GM19193 (cell line): ENCODE results near the gene FYCO1.

Experiments used
- POLR2A ChIP-seq: IDR thresholded peaks from 4 replicates; pipeline ENCODE4 v1.6.1; 2011; ENCODE audit not compliant: insufficient read depth, insufficient read length; ENCODE audit errors: extremely low read depth

The FYCO1 gene

GRCh38 chr3:46020766-46021510 is 25.3 kb upstream of the FYCO1 start:
- no peak for TF ChIP-seq POLR2A

DNA sequence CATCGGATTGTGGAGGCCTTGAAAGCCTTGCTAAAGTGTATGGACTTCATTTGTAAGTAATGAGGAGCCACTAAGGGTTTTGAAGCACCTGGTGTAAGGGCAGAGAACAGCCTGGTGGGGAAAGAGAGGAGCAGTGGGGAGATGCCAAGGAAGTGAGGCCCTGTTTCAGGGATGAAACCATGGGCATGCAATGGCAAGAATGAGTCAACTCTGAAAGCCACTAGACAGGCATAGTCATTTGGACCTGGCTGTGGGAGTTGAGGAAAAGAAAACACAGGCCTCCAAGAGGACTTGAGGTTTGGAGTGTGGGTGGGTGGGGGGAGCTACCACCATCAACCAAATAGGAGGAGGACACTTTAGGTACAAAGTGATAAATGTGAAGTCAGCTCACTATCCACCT is 24.1 kb upstream of the FYCO1 start:
- TF ChIP-seq POLR2A: no peak

GRCh38 chr3:46017720-46018119 is 22.1 kb upstream of the FYCO1 start:
- TF ChIP-seq POLR2A: no peak

DNA sequence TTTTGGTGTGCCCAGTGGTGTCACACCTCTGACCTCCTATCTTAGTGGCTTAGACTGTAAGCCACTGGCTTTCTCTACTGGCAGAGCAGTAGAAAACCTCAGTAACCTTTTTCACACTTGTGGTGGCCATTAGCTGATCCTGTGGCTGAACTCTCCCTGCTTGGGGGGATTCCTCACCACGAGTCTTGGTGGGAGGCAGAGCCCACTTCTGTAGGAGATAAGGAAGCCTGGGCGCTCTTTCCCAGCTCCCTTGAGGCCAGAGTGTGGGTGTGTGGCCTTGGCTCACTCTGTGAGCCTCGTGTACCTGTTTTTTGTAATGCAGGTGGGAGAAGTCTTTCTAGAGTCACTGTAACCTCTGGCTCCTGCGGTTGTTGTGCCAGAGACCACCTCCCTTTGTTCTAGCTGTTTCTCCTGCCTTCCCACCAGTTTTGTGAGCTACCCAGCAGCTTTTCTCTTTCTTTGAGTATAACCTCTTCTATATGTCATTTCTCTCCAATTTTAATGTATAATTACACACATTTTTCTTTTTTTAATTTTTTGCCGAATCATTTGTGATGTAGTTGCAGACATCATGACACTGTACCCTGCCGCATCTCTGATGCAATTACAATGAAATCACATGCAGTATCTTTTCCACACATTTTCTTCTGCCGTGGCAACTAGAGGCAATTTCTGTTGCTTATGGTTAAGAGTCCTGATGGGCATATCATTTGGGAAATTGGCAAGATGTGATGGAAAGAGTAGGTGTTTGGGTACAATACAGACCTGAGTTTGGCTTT is 17.9 kb upstream of the FYCO1 start:
- no peak for TF ChIP-seq POLR2A

- TF ChIP-seq POLR2A: no peak
These were observed 16.6 kb upstream of the FYCO1 start for GRCh38 chr3:46012246-46012645.

GRCh38 chr3:46010519-46011113 is 15.0 kb upstream of the FYCO1 start:
- no peak for TF ChIP-seq POLR2A

DNA sequence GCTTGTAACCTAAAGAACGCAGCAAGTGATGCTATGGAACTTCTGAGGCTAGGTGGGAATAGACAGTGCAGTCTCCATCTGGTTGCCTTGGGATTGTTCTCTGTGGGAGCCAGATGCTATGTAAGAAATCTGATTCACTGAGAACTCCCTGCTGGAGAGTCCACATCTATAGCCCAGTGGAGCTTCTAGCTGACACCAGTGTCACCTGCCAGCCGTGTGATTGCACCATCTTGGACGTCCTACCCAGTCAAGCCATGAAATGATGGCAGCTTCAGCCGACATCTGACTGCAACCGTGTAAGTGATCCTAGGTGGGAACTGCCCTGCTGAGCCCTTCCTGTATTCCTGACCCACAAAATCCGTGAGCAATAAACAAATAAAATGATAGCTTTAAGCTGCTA is 12.4 kb upstream of the FYCO1 start:
- no peak for TF ChIP-seq POLR2A

GRCh38 chr3:46007280-46007679 is 11.7 kb upstream of the FYCO1 start:
- no peak for TF ChIP-seq POLR2A

GRCh38 chr3:46006238-46007032 is 10.8 kb upstream of the FYCO1 start:
- TF ChIP-seq POLR2A: no peak

- TF ChIP-seq POLR2A: no peak
These were observed 5.6 kb upstream of the FYCO1 start for GRCh38 chr3:46001178-46001577.

DNA sequence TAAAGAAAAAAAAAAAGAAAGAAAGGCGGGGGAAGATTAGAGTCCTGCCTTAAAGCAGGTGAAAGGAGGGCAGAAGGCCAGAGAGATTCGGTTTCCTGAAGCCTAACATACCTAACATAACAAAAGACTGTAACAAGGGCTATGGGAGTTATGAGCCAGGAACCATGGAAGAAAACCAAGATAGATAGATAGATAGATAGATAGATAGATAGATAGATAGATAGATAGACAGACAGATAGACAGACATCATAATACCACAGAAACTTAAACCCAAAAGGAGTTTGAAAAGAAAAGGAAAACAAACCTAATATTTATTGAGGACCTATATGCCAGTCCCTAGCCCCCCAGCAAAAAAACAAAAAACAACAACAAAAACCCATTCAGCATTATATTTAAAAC is 2.3 kb upstream of the FYCO1 start:
- TF ChIP-seq POLR2A: no peak

DNA sequence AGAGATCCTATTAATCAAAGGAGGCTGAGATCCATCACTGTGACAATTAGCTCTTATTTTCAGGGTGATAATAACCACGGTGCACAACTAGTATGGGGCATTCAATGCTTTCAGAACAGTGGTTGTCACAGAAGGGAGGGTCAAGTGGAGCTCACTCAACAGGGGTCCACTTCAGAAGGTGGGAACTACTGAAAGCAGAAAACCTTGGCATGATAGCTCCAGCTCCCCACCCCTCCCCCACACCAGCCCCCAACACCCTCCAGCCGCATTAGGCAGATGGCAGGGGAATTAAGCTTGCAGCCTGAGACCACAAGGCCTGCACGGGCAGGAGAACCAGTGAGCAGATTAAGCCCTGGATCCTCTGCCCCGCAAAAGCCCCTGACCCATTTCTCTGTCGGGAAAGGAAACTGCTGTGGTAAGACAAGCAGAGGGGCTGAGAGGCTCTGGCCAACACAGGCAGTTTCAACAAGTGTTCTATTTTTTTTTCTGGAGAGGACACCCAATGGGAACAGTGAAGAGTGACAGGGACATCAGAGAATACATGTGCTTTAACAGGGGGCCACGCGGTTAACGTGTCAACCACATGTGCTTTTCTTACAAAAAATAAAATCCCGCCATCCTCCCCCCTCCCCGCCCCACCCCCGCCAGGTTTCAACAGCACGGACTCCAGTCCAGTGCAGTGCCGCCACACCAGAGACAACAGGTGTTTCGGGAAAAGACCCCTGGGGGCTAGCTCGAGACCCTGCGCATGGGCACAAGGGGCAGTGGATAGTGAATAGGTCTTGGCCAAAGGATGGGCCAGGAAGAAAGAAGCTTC is 997 bp downstream of the FYCO1 start:
- no peak for TF ChIP-seq POLR2A

- TF ChIP-seq POLR2A: no peak
These were observed 2.1 kb downstream of the FYCO1 start for GRCh38 chr3:45993421-45994027.

GRCh38 chr3:45992821-45993221 is 2.8 kb downstream of the FYCO1 start:
- TF ChIP-seq POLR2A: no peak
